Vagina (tissue), 2 donors: ENCODE measurements around the gene TRIM10. TPM values are rescaled to one million over a fixed set of nuclear protein-coding genes. Genes with fewer than 3 reads are reported as not detected.

Source experiments
- DNase-seq, 2 donors: peaks; one replicate each; pipeline ENCODE4 v3.0.0-alpha.2; 2017; ENCODE audit errors: extremely low spot score in 2 of 2
- H3K27ac ChIP-seq: fragments of 200-600 bp; sonication (generic); one replicate; pipeline ENCODE4 v1.5.1; 2019
- H3K27me3 ChIP-seq: fragments of 200-600 bp; sonication (generic); one replicate; pipeline ENCODE4 v1.5.1; 2019
- H3K36me3 ChIP-seq, 2 donors: fragments of 200-600 bp; sonication (generic); one replicate each; pipeline ENCODE4 v1.5.1; 2017 to 2019
- H3K4me1 ChIP-seq: fragments of 200-600 bp; sonication (generic); one replicate; pipeline ENCODE4 v1.5.1; 2019
- H3K4me3 ChIP-seq, 2 donors: fragments of 200-600 bp; sonication (generic); 1 replicate in 1 of 2; 2 replicates in 1 of 2; pipeline ENCODE4 v1.5.1; 2016 to 2019
- H3K9me3 ChIP-seq: fragments of 200-600 bp; sonication (generic); one replicate; pipeline ENCODE4 v1.5.1; 2019
- POLR2A ChIP-seq, 2 donors: fragments of 450-650 bp; IDR thresholded peaks; one replicate each; pipeline ENCODE4 v1.6.1; 2017; ENCODE audit warnings: antibody characterized with exemption in 2 of 2, mild to moderate bottlenecking in 2 of 2, moderate library complexity in 2 of 2
- POLR2AphosphoS5 ChIP-seq, 2 donors: sonication (generic); formaldehyde crosslinking; IDR thresholded peaks; one replicate each; pipeline ENCODE4 v1.9.0; 2017; ENCODE audit warnings: antibody characterized with exemption in 2 of 2, mild to moderate bottlenecking in 2 of 2, low read depth in 1 of 2; ENCODE audit not compliant: insufficient read depth in 1 of 2
- intact Hi-C: fragments of 100-400 bp; cut with DNase I; formaldehyde crosslinking; loops from one replicate; pipeline ENCODE4 v1.15.1; 2023
- total RNA-seq: library from RNA; depleted of rRNA; stranded (reverse); fragments of >200 nt; gene quantifications from one replicate; pipeline ENCODE4 v1.2.3, GENCODE V29; 2016
- TF ChIP-seq, protein P1 (sequence below), 3 experiments: fragments of 450-650 bp in 2 of 3; fragments of 200-600 bp in 1 of 3; sonication (generic) in 1 of 3; IDR thresholded peaks; one replicate each; pipeline ENCODE4 v1.5.1; 2017 to 2019; ENCODE audit warnings: antibody characterized with exemption in 3 of 3, mild to moderate bottlenecking in 2 of 3, moderate library complexity in 2 of 3

TRIM10 gene
- total RNA-seq, 1 donor from 2014 or later, result not detected

GRCh38 chr6:30157581-30157980 lies 3.4 kb downstream of the TRIM10 start:
- Histone ChIP-seq H3K27me3 (no peaks in the 10 kb centered on the region), H3K36me3 (no peaks in the 10 kb centered on the region), H3K4me3 (no peak overlapping the region), H3K9me3 (no peaks in the 10 kb centered on the region), H3K27ac (no peak overlapping the region), H3K4me1 (peaks cover 7% of the 10 kb centered on the region)
- no peak for TF ChIP-seq POLR2A (IDR thresholded peaks at IDR 0.05)
- TF ChIP-seq POLR2AphosphoS5 (IDR thresholded peaks at IDR 0.05; ENCODE audit: insufficient read depth in 1 of 2, low read depth in 1 of 2), result no peak
- TF ChIP-seq, protein P1, sequence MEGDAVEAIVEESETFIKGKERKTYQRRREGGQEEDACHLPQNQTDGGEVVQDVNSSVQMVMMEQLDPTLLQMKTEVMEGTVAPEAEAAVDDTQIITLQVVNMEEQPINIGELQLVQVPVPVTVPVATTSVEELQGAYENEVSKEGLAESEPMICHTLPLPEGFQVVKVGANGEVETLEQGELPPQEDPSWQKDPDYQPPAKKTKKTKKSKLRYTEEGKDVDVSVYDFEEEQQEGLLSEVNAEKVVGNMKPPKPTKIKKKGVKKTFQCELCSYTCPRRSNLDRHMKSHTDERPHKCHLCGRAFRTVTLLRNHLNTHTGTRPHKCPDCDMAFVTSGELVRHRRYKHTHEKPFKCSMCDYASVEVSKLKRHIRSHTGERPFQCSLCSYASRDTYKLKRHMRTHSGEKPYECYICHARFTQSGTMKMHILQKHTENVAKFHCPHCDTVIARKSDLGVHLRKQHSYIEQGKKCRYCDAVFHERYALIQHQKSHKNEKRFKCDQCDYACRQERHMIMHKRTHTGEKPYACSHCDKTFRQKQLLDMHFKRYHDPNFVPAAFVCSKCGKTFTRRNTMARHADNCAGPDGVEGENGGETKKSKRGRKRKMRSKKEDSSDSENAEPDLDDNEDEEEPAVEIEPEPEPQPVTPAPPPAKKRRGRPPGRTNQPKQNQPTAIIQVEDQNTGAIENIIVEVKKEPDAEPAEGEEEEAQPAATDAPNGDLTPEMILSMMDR (IDR thresholded peaks at IDR 0.05), result no peak
- DNase-seq, result no peak
- intact Hi-C loops, result no loop called here

DNA sequence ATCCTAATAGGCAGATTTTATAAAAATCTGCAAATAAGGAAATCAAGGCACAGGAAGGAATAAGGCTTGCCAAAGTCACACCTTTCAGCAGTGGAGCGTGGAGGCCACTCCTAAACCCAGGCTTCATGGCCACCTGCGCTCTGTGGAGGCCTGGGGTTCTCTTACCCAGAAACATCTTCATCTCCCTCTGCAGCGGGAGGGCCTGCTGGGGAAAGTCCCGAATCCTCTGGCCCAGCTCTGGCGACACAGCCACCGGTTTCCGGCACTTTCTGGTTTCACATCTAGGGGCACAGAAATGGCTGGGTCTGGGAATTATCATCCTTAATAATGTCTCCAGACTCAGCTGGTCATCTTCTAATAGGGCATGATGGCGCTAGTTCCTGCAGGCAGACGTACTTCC lies 4.2 kb downstream of the TRIM10 start:
- Histone ChIP-seq H3K27me3 (no peaks in the 10 kb centered on the region), H3K36me3 (no peaks in the 10 kb centered on the region), H3K4me1 (peaks cover 7% of the 10 kb centered on the region), H3K9me3 (no peaks in the 10 kb centered on the region), H3K27ac (no peak overlapping the region), H3K4me3 (no peak overlapping the region)
- intact Hi-C loops, result no loop called here
- DNase-seq, result no peak
- TF ChIP-seq POLR2A (IDR thresholded peaks at IDR 0.05), result no peak
- TF ChIP-seq, protein P1 (IDR thresholded peaks at IDR 0.05), result no peak
- TF ChIP-seq POLR2AphosphoS5 (IDR thresholded peaks at IDR 0.05; ENCODE audit: insufficient read depth in 1 of 2, low read depth in 1 of 2), result no peak

DNA sequence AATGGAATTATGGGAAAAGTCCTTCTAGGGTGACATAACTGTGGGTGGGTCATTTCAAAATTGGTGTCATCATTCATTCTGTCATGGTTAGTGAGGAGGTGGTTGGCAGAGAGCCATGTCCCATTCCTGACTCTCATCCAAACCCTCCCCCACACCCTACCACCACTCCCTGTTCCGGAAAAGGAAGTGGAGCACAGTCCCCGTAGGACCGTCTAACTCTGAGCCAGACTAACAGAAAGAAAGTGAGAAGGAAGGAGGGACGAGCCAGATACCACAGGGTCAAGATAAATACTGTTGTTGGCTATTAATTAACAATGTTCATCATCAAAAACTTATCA lies 4.8 kb downstream of the TRIM10 start:
- Histone ChIP-seq H3K27me3 (no peaks in the 10 kb centered on the region), H3K27ac (no peak overlapping the region), H3K4me3 (no peak overlapping the region), H3K9me3 (no peaks in the 10 kb centered on the region), H3K4me1 (peaks cover 7% of the 10 kb centered on the region), H3K36me3 (no peaks in the 10 kb centered on the region)
- TF ChIP-seq POLR2AphosphoS5 (IDR thresholded peaks at IDR 0.05; ENCODE audit: insufficient read depth in 1 of 2, low read depth in 1 of 2) (no peak), POLR2A (IDR thresholded peaks at IDR 0.05) (no peak)
- TF ChIP-seq, protein P1 (IDR thresholded peaks at IDR 0.05), result no peak
- DNase-seq, result no peak
- intact Hi-C loops, result no loop called here

GRCh38 chr6:30155520-30156261 lies 5.3 kb downstream of the TRIM10 start:
- Histone ChIP-seq H3K36me3 (no peaks in the 10 kb centered on the region), H3K4me3 (no peak overlapping the region), H3K4me1 (peaks cover 7% of the 10 kb centered on the region), H3K27me3 (no peaks in the 10 kb centered on the region), H3K9me3 (no peaks in the 10 kb centered on the region), H3K27ac (no peak overlapping the region)
- intact Hi-C loops, result no loop called here
- TF ChIP-seq, protein P1 (IDR thresholded peaks at IDR 0.05), result no peak
- no peak for TF ChIP-seq POLR2AphosphoS5 (IDR thresholded peaks at IDR 0.05; ENCODE audit: insufficient read depth in 1 of 2, low read depth in 1 of 2)
- TF ChIP-seq POLR2A (IDR thresholded peaks at IDR 0.05), result no peak
- no peak for DNase-seq

- no peak overlapping the region for H3K4me3 ChIP-seq
- H3K4me1 ChIP-seq, result peaks cover 7% of the 10 kb centered on the region
- TF ChIP-seq, protein P1 (IDR thresholded peaks at IDR 0.05), result no peak
- TF ChIP-seq POLR2AphosphoS5 (IDR thresholded peaks at IDR 0.05; ENCODE audit: insufficient read depth in 1 of 2, low read depth in 1 of 2) (no peak), POLR2A (IDR thresholded peaks at IDR 0.05) (no peak)
- no peaks in the 10 kb centered on the region for H3K9me3 ChIP-seq
- H3K36me3 ChIP-seq, result no peaks in the 10 kb centered on the region
- intact Hi-C loops, result no loop called here
- H3K27me3 ChIP-seq, result no peaks in the 10 kb centered on the region
- no peak for DNase-seq
- H3K27ac ChIP-seq, result no peak overlapping the region
Measured at GRCh38 chr6:30154709-30155519, 6.1 kb downstream of the TRIM10 start.
